AG09319 (cell line): ENCODE results near the gene TTLL10.

Source experiments
- DNase-seq: peaks from one replicate; pipeline ENCODE4 v3.0.0-alpha.2; 2010; ENCODE audit warnings: low read depth; ENCODE audit errors: extremely low read depth
- TF ChIP-seq, protein P1 (sequence below): IDR thresholded peaks from 2 replicates; pipeline ENCODE4 v1.5.1; 2011; ENCODE audit warnings: low read depth, mild to moderate bottlenecking, inconsistent platforms, low read length, moderate library complexity

Gene TTLL10

DNA sequence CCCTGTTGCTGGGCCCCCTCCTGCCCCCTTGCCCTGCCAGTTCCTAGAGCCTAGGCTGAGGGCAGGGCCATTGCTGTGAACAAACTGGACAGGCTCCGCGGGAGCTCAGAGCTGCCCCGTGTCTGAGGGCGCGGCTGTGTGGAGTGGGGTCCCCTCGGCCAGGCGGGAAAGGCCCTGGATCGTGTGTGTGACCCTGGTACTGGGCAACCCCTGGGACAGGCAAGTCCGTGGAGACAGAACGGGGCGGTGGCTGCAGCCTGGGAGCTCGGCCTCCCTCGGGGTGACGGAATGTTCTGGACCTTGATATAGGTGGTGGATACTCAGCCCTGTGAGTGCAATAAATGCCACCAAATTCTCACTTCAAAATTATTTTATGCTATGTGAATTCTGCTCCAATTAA lies 30.0 kb upstream of the TTLL10 start:
- no peak for DNase-seq
- TF ChIP-seq, protein P1, sequence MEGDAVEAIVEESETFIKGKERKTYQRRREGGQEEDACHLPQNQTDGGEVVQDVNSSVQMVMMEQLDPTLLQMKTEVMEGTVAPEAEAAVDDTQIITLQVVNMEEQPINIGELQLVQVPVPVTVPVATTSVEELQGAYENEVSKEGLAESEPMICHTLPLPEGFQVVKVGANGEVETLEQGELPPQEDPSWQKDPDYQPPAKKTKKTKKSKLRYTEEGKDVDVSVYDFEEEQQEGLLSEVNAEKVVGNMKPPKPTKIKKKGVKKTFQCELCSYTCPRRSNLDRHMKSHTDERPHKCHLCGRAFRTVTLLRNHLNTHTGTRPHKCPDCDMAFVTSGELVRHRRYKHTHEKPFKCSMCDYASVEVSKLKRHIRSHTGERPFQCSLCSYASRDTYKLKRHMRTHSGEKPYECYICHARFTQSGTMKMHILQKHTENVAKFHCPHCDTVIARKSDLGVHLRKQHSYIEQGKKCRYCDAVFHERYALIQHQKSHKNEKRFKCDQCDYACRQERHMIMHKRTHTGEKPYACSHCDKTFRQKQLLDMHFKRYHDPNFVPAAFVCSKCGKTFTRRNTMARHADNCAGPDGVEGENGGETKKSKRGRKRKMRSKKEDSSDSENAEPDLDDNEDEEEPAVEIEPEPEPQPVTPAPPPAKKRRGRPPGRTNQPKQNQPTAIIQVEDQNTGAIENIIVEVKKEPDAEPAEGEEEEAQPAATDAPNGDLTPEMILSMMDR = no peak

DNA sequence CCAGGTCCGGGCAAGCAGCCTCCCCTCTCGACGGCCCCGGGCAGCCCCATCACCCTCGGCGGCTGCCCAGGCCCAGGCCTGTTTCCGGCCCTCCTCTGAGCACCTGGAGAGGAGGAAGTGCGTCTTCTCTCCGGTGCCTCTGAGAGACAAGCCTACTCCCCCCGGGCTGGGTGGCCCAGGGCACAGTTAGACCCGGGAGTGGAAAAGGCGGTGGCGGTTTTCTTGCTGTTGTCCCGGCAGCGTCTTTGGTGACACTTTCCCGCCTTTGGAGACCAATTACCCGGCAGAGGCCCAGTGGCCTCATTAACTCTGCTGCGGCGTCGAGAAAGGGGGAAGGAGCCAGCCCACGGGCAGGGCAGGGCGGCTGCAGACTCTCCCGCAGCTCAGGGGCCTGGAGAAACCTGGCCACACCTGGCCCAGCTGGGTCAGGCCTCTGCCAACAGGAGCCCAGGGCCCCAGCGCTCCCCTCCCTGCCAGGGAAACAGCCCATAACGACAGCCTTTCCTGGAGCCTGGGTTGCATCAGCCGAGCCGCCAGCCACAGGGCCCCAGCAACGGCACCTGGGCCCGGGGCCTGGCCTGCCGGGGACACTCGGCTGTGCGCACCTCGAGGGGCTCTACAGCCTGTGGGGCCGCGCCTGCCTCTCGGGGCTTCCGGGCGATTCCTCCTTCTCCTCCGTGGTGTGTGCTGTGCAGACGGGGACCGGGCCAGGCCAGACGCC lies 29.4 kb upstream of the TTLL10 start:
- DNase-seq = no peak
- TF ChIP-seq, protein P1 = no peak

- no peak for DNase-seq
- TF ChIP-seq, protein P1 = no peak
These were observed 28.7 kb upstream of the TTLL10 start for GRCh38 chr1:1144843-1145546.

- no peak for DNase-seq
- TF ChIP-seq, protein P1 = no peak
These were observed 28.1 kb upstream of the TTLL10 start for GRCh38 chr1:1145547-1145914.

DNA sequence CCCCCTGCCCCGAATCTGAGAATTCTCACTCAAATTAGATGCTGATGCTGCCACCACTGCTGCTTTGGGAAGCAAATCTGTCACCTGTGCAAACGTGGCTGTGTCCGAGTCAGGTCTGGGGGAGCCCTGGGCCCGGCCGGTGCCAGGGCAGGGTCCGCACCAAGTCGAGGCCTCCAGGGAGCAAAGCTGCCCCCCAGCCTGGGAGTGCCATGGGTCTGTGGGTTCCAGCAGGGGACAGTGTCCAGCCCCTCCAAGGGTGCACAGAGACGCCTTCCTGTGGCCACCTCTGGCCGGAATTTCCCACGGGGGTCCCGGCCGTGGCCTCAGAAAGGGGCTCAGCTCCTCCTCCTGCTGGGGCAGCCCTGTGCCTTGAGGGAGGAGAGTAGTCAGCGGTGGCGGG lies 27.7 kb upstream of the TTLL10 start:
- no peak for DNase-seq
- TF ChIP-seq, protein P1 = no peak

DNA sequence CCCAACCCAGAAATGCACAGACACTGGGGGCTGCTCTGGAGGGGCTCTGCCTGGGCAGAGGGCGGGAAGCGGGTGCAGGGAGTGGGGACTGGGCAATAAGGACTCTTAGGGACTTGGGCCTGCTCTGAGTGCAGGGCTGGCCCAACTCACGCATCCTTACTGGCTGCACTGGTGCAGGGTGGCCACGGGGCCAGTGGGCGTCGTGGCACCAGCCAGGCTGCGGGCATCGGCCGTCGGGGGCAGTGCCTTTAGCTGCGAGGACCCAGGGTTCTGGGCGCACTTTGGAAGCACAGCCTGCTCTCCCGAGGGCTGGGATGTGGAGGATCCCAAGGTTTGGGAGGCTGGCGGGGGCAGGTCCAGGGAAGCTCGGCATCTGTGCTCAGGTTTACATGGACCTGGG lies 27.1 kb upstream of the TTLL10 start:
- TF ChIP-seq, protein P1 = no peak
- no peak for DNase-seq

GRCh38 chr1:1148061-1148460 lies 25.6 kb upstream of the TTLL10 start:
- DNase-seq = no peak
- TF ChIP-seq, protein P1 = no peak
